Medulla oblongata (tissue), 1 donor: ENCODE results near the gene MIPOL1.
"Not testable (repeated sequence)": the region's sequence is repeated elsewhere in the genome, so short reads cannot be mapped to it uniquely, and the experiment has no call there.

Experiments
- DNase-seq: peaks from one replicate; pipeline ENCODE4 v3.0.0-alpha.2; 2015; ENCODE audit errors: extremely low spot score

The MIPOL1 gene

DNA sequence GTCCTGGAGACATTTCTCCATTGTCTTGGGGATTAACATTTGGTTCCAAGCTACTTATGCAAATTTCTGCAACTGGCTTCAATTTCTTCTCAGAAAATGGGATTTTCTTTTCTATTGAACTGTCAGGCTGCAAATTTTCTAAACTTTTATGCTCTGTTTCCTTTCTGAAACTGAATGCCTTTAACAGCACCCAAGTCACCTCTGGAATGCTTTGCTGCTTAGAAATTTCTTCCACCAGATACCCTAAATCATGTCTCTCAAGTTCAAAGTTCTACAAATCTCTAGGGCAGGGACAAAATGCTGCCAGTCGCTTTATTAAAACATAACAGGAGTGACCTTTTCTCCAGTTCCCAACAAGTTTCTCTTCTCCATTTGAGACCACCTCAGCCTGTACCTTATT, 264.7 kb downstream of the MIPOL1 start:
- not testable (repeated sequence) for DNase-seq

DNA sequence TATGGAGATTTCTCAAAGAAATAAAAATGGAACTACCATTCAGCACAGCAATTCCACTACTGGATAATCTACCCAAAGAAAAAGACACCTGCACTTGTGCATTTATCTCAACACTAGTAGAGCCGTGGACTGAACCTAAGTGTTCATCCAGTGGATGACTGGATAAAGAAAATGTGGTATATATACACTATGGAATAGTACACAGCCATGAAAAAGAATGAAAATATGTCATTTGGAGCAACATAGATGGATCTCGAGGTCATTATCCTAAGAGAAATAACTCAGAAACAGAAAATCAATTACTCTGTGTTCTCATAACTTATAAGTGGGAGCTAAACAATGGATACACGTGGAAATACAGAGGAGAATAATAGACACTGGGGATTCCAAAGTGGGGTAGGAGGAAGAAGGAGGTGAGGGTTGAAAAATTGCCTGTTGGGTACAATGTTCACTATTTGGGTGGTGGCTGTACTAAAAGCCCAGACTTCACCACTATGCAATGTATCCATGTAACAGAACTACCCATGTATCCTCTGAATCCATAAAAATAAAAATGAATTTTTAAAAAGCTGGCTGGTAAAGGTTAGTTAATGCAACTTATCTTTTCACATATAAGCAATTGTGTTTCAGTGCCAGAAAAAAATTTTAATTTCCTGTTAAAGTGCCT, 266.6 kb downstream of the MIPOL1 start:
- no peak for DNase-seq

DNA sequence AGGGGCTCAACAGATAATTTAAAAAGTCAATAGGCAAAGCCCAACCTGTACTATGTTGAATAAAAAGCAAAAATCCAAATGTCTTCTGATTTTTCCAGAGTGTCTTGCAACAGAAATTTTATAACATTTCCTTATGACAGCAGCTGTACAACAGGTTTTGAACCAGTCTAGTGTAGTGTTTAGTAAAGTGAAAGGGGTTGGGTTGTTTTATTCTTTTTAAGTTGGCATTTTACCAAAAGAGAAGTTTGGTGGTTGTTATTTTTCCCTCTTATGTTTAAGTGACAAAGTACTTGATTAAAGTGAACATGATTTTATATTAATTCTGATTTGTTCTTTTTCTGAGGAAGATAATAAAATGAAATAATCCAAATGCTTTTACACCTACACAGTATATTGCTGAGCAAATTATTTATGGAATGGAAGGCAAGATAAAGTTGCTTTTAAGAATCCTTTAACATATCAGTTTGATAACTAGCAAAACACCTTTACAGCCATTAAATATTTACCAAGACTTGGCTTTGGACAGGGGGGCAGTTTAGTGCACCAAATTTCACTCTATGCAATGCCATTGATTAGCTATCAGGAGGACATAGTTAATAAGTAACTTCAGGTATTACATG, 268.4 kb downstream of the MIPOL1 start:
- no peak for DNase-seq

DNA sequence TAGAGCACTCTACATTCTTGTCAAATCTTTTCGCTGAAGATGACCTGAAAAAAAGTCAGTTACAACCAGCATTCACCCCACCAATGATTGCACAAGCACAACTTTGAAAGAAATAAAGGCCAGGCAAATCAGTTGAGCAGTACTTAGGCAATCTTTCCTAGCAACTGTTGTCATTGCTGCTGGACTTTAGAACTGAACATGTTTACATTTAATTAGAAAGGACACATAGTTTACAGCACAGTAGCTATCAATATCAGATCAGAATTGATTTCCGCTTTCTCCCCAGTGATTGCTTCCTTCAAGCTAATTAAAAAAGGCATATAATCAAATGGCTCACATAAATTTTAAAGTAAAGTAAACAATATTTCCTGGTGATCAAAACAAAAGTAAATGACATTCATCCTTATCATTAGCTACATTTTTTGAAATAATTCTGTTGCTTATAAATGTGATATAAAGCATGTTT, 268.9 kb downstream of the MIPOL1 start:
- no peak for DNase-seq

DNA sequence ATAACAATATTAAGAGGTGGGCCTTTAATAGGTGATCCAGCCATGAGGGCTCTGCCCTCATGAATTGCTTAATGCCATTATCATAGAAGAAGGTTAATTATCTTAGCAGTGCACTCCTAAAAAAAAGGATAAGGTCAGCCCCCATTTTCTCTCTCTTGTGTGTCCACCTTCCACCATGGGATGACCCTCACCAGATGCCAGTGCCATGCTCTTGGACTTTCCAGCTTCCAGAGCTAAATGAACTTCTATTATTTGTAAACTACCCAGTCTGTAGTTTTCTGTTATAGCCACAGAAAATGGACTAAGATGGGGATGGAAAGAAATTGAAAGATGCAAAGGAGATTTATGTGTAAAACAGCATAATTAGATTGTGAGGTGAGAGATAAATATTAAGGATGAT, 271.9 kb downstream of the MIPOL1 start:
- DNase-seq, result no peak

DNA sequence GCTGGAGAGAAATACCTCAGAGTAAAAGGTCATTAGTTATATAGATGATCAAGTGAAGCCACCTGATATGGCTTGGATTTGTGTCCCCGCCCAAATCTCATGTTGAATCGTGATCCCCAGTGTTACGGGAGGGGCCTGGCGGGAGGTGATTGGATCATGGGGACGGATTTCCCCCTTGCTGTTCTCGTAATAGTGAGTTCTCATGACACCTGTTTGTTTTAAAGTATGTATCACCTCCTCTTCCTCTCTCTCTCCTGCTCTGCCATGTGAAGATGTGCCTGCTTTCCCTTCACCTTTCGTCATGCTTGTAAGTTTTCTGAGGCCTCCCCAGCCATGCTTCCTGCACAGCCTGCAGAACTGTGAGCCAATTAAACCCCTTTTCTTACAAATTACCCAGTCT, 272.5 kb downstream of the MIPOL1 start:
- no peak for DNase-seq

DNA sequence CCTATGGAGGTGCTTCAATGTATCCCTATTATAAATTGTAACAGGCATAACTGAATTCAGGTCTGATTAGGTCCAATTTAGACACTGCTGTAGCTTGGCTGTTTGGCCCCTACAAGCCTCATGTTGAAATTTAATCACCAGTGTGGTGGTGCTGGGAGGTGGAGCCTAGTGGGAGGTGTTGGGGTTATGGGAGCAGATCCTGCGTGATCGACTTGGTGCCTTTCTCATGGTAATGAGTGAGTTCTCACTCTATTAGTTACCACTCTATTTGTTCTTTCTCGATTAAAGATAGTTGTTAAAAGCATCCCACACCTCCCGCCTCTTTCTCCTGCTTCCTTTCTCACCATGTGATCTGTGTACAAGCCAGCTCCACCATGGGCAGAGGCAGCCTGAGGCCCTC, 275.2 kb downstream of the MIPOL1 start:
- no peak for DNase-seq

DNA sequence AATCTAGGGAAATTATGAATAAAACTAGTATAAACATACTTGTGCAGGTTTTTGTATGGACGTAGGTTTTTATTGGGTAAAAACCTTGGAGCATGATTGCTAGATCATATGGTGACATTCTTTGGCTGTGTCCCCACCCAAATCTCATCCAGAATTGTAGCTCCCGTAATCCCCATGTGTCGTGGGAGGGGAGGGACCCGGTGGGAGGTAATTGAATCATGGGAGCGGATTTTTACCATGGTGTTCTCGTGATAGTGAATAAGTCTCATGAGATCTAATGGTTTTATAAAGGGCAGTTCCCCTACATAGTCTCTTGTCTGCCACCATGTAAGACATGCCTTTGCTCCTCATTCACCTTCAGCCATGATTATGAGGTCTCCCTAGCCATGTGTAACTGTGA, 276.5 kb downstream of the MIPOL1 start:
- no peak for DNase-seq

DNA sequence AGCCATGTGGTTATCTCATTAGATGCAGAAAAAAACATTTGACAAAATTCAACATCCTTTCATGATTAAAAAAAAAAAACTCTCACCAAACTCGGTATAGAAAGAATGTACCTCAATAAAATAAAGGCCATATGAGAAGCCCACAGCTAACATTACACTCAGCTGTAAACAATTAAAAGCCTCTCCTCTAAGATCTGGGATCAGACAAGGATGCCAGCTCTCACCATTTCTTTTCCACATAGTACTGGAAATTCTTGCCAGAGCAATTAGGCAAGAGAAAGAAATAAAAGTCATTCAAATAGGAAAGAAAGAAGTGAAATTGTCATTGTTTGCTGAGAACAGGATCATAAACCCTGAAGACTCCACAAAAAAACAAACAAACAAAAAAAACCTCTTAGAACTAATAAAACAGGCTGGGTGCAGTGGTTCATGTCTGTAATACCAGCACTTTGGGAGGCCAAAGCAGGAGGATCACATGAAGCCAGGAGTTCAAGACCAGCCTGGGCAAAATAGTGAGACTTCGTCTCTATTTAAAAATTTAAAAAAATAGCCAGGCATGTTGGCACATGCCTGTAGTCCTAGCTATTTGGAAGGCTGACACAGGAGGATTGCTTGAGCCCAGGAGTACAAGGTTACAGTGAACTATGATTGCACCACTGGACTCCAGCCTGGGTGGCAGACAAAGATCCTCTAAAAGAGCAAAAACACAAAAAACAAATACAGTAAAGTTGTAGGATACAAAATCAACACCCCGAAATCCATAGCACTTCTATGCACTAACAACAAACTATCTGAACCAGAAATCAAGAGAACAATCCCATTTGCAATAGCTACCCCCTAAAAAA, 282.9 kb downstream of the MIPOL1 start:
- no peak for DNase-seq

DNA sequence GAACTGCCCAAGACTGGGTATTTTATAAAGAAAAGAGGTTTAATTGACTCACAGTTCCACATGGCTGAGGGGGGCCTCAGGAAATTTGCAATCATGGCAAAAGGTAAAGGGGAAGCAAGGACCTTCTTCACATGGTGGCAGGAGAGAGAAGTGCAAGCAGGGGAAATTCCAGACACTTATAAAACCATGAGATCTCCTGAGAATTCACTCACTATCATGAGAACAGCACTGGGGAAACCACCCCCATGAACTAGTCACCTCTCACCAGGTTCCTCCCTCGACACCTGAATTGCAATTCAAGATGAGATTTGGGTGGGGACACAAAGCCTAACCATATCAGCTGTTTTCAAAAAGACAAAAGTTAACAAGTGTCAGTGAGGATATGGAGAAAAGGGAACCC, 284.7 kb downstream of the MIPOL1 start:
- no peak for DNase-seq

DNA sequence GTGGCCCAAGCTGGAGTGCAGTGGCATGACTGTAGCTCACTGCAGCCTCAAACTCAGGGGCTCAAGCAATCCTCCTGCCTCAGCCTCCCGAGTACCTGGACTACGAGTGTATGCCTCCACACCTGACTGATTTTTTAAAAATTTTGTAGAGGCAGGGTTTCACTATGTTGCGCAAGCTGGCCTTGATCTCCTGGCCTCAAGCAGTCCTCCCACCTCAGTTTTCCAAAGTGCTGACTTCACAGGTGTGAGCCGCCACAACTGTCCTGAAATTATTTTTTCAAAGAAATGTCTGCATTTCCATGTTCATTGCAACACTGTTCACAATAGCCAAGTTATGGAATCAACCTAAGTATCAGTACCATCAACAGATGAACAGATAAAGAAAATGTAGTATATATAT, 285.9 kb downstream of the MIPOL1 start:
- no peak for DNase-seq

DNA sequence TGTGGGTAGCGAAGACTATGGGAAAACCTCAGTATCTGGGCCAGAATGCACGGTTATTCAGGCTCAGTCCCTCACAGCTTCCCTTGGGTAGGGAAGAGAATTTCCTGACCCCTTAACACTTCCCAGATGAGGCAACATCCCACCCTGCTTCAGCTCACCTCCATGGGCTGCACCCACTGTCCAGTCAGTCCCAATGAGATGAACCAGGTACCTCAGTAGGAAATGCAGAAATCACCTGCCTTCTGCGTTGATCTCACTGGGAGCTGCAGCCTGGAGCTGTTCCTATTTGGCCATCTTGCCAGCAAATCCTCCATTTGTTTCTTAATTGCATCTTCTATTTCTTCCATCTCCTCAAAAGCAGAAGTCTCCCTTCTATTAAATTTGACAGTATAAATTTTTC, 292.9 kb downstream of the MIPOL1 start:
- no peak for DNase-seq

DNA sequence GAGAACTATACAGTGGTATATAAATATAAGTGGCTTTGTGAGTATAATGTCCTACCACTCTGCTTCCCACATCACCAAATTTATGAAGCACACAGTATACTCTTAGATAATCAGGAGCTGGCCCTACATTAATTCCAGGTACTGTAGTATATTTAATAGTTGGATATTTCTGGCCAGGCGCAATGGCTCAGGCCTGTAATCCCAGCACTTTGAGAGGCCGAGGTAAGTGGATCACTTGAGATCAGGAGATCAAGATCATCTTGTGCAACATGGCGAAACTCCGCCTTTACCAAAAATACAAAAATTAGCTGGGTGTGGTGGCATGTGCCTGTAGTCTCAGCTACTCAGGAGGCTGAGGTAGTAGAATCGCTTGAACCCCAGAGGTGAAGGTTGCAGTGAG, 293.3 kb downstream of the MIPOL1 start:
- DNase-seq, result no peak

DNA sequence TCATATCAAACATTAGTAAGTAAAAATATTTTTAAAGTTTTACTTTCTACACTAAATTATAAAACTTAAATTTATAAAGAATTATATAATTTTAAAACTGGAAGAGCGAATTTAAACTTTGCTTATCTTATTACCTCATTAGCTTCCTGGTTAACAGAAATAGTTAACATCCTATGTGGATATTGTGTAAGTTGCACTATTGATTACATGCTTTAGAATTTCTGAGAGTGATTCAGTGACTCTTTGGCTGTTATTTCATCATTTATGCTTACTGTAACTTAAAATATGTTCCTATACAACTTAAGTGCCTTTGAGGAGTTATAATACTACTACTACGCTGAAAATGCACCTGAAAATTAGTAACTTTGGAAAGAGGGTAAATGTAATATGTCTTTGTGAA, 295.9 kb downstream of the MIPOL1 start:
- no peak for DNase-seq

DNA sequence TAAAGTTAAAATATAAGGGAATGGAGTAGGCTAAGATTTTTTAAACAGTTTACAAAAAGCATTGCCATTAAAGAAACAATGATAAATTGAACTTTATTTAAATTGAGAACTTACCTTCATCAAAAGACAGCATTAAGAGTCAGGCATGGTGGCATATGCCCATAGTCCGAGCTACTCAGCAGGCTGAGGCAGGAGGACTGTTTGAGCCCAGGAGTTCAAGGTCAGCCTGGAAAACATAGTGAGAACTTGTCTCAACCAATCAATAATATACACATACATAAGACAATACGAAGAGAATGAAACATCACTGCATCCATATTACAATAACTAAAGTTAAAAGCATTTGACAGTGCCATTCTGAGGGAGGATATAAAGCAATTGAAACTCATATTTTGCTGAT, 299.7 kb downstream of the MIPOL1 start:
- DNase-seq, result no peak

DNA sequence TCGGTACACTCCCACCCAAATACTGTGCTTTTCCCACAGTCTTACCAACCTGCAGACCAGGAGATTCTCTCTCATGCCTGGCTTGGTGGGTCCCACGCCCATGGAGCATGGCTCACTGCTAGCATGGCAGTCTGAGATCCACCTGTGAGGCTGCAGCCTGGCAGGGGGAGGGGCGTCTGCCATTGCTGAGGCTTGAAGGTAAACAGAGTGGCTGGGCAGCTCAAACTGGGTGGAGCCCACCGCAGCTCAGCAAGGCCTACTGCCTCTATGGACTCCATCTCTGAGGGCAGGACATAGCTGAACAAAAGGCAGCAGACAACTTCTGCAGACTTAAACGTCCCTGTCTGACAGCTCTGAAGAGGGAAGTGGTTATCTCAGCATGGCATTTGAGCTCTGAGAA, 304.1 kb downstream of the MIPOL1 start:
- DNase-seq, result no peak

DNA sequence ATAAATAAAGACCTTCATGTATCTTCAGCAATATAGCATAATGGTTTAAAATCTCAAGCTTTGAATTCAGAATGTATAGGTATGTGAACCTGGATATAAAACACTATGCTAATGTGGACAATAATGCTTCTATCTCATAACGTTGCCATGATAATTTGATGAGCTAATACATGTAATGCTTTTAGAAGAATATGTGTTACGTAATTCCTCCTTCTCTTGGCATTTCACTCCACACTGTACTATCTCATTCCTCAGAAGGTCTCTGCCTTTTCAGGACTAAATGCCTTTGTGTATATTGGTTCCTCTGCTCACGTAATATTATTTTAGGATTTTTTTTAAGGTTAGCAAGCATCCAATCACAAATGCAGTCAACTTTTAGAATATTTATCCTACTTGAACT, 310.8 kb downstream of the MIPOL1 start:
- DNase-seq, result no peak

DNA sequence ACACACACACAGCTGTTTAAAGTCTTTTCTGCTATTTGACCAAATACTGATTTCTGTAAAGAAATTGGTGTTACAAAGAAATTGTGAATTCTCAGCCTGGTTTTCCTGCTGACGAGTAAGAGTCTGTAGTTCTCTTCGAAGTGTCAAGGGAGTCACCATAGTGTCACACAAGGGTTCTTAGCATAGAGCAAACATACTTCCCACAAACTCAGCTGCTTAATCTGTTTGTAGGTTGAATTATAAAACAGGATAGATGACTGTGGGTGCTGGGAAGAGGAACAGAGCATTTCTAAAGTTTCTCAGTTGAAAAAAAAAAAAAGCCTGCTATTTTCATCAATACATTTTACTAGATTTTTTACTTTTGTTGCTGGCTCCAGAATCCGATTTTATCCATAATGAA, 314.4 kb downstream of the MIPOL1 start:
- DNase-seq, result no peak

DNA sequence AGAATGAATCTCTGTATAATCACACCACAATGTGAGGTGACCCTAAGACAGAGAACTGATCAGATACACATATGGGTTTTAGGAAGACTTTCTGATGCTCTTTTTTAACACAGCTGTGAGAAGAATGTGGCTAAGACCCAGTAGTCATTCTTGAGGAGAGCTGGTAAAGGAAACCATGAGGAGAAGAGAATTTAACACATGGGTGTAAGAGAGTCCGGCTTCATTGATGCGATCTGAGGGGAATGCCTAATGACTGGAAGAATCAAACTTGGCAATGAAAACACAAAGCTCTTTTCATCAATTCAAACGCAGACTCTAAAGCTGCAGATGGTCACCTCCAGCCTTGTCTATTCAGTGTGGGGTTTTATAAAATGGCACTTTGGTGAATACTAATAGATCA, 318.0 kb downstream of the MIPOL1 start:
- DNase-seq, result peak; percentile 41

DNA sequence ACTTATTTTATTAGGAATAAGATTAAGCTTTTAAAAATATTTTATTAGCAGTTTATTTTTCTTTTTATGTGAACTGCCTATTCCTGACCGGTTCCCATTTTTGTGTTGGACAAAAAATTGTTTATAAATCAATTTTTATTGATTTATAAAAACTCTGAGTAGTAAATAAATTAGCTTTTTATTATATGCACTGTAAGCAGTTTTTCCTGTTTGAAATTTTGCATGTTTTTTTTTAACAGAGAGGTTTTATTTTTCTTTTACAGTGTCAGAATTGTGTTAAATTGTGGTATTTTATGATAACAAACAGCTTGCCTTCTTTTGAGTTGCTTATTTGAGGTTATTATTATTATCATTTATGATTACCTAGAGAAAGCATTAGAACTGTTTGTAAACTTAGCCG, 329.3 kb downstream of the MIPOL1 start:
- DNase-seq, result no peak

DNA sequence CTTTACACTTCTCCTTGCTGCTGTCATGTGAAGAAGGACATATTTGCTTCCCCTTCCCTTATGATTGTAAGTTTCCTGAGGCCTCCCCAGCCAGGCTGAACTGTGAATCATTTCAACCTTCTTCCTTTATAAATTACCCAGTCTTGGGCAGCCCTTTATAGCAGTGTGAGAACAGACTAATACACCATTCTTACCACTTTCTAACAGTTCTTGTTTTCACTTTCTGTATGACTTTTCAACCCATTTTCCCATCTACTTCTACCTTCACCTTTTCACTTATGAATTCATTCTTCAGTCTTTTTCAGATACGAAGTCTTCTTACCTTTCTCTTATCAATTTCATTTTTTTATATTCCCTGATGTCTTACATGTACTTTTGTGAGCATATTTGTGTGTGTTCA, 342.3 kb downstream of the MIPOL1 start:
- DNase-seq, result no peak

DNA sequence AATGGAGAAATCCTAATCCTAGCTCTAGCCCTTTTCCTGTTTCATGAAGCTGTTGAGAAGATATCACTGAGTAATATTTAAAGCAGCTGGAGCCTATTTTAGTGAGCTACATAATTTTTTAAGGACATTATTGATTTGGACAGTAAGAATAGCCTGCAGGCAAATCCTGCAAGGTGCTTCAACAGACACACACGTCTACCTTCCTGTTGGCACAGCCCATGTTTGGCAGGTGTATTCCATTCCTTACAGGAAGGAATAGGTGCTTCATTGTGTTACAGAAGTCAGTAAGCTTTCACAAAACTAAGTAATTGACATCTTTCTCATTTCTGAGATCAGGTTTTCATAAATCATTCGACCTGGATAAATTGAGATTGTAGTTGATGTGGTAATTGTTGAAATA, 346.7 kb downstream of the MIPOL1 start:
- DNase-seq, result no peak

DNA sequence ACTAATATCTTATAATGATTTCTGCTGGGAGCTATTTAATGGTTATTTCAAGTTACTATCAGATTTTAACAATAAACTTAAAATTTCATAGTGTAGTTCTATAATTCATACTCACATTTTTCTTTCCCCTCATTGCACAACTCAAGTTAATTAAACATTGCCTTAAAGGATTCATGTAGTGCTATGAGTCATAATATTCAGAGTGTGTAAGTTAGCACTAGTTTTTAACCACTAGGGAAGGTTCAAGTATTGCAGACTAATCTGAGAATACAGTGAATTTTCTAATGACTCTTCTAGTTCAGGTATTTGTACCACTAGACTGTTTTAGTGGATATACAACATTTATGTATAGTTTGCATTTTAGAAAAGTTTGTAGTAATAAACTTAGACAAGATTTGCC, 347.4 kb downstream of the MIPOL1 start:
- DNase-seq, result no peak
